BE2C (cell line): ENCODE data around the gene ZNG1E. TPM values are rescaled to one million over a fixed set of nuclear protein-coding genes. Genes with fewer than 3 reads are reported as not detected.
A peak's percentile ranks its signal among the peaks of the same experiment; 100 is the strongest.
"Not testable (repeated sequence)": the region's sequence is repeated elsewhere in the genome, so short reads cannot be mapped to it uniquely, and the experiment has no call there.

Experiments
- DNase-seq: peaks from one replicate; pipeline ENCODE4 v3.0.0-alpha.2; 2020
- H3K27me3 ChIP-seq: fragments of 250-450 bp; sonication (Bioruptor Pico); 2 replicates; pipeline ENCODE4 v1.5.1; 2020; ENCODE audit warnings: mild to moderate bottlenecking
- H3K36me3 ChIP-seq: fragments of 250-450 bp; sonication (Bioruptor Pico); 2 replicates; pipeline ENCODE4 v1.5.1; 2020; ENCODE audit warnings: mild to moderate bottlenecking
- H3K4me1 ChIP-seq: fragments of 250-450 bp; sonication (Bioruptor Pico); 2 replicates; pipeline ENCODE4 v1.5.1; 2020
- H3K4me3 ChIP-seq: 2 replicates; pipeline ENCODE4 v1.5.1; 2011; ENCODE audit warnings: low read depth, low read length
- H3K9me3 ChIP-seq: fragments of 250-450 bp; sonication (Bioruptor Pico); 2 replicates; pipeline ENCODE4 v1.5.1; 2020
- polyA plus RNA-seq: library from polyadenylated mRNA; unstranded; fragments of >200 nt; gene quantifications from one replicate; pipeline ENCODE4 v1.2.1, GENCODE V29; 2012; ENCODE audit warnings: low read depth, missing spikeins; ENCODE audit not compliant: insufficient read length, insufficient read depth

Gene ZNG1E
- polyA plus RNA-seq = 23.3 TPM

- H3K36me3 ChIP-seq, H3K9me3 ChIP-seq, H3K27me3 ChIP-seq, H3K4me1 ChIP-seq: not testable (repeated sequence)
- peak within 1 kb of the TSS; percentile 52 for H3K4me3 ChIP-seq
- peak; percentile 44 for DNase-seq
Observed at GRCh38 chr9:65675589-65676021, at the start of gene ZNG1E. ZNG1E (plus strand) TSS chr9:65675928; CDS start chr9:65675977, 49 bp downstream.

DNA sequence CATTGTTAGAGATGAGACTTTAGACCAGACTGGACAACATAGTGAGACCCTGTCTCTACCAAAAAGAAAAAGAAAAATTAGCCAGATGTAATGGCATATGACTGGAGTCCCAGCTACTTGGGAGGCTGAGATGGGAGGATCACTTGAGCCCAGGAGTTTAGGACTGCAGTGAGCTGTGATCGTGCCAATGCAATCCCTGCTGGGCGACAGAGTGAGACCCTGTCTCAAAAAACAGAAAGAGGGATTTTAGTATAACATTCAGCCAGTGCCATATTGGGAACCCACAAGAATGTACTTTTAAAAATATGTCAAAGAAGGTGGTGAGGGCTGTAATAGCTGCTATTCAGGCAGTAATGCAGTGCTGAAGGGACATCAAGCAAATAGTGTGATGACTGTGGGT lies 2.1 kb upstream of the ZNG1E start:
- not testable (repeated sequence) for H3K36me3 ChIP-seq, H3K27me3 ChIP-seq, H3K4me1 ChIP-seq, H3K4me3 ChIP-seq, H3K9me3 ChIP-seq, DNase-seq

DNA sequence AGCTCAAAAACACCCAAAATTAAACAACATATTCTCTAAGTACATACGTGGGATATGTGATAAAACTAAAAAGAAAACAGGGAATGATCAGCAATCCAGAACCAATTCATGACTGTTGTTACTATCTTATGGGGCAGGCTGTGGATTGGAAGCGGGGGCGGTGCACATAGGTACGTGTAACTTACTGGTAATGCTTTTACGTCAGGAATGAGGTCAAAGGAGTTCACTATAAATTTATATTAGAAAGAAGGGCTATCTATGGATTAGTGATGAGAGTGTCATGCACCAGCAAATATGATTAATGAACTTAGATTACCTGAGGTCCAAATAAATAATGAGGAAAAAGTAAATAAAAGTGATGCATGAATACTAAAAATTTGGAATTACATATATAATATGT lies 710 bp upstream of the ZNG1E start:
- H3K9me3 ChIP-seq, H3K4me1 ChIP-seq, DNase-seq, H3K4me3 ChIP-seq, H3K27me3 ChIP-seq, H3K36me3 ChIP-seq: not testable (repeated sequence)

GRCh38 chr9:65676389-65676788 lies 661 bp downstream of the ZNG1E start:
- H3K36me3 ChIP-seq, DNase-seq: not testable (repeated sequence)
- H3K4me3 ChIP-seq = peak overlapping the region; percentile 47

DNA sequence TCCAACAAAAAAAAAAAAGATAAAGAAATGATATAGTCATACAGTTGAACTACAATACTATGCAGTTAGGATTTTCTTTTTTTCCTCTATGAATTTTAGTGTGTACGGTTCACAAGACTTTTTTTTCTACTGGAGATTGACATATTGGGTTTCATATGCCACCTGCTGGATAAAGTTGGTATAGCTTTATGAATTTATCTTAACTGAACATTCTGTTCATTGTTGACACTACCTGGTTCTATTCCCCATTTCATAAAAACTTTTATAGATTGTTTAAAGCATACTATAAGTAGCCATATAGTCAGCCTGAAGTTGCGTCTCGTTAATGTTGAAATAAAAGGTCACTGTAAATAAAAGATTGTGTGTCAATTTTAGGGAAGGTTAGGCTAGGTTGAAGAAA lies 2.8 kb downstream of the ZNG1E start:
- not testable (repeated sequence) for H3K36me3 ChIP-seq, H3K27me3 ChIP-seq, H3K4me1 ChIP-seq, DNase-seq, H3K9me3 ChIP-seq, H3K4me3 ChIP-seq

More at GRCh38 chr9:65676389-65676788, 661 bp downstream of the ZNG1E start:
- not testable (repeated sequence) for H3K27me3 ChIP-seq, H3K4me1 ChIP-seq, H3K9me3 ChIP-seq

GRCh38 chr9:65703550-65703949 lies 27.8 kb downstream of the ZNG1E start:
- H3K9me3 ChIP-seq, H3K36me3 ChIP-seq, H3K4me1 ChIP-seq, H3K4me3 ChIP-seq, DNase-seq, H3K27me3 ChIP-seq: not testable (repeated sequence)

GRCh38 chr9:65714445-65714844 lies 38.7 kb downstream of the ZNG1E start:
- not testable (repeated sequence) for H3K27me3 ChIP-seq, H3K36me3 ChIP-seq, DNase-seq, H3K9me3 ChIP-seq, H3K4me3 ChIP-seq, H3K4me1 ChIP-seq

GRCh38 chr9:65737096-65737564 lies 61.4 kb downstream of the ZNG1E start, which contains the start of gene FOXD4L4:
FOXD4L4 (plus strand) TSS chr9:65737146; CDS start chr9:65737146, 0 bp downstream.
- H3K9me3 ChIP-seq, DNase-seq, H3K36me3 ChIP-seq, H3K4me1 ChIP-seq, H3K27me3 ChIP-seq, H3K4me3 ChIP-seq: not testable (repeated sequence)

DNA sequence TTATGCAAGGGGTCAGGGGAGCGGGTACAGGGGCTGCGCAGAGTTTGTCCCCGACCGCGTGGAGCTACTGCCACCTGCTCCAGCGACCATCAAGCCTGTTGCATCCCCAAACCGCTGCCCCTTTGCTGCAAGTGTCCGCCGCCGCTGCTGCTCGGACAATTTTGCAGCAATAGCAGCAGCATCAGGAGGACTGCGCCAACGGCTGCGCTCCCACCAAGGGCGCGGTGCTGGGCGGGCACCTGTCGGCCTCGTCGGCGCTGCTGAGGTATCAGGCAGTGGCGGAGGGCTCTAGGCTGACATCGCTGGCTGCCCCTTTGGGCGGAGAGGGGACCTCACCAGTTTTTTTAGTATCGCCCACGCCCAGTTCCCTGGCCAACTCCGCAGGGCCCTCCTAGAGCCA lies 62.4 kb downstream of the ZNG1E start:
- H3K36me3 ChIP-seq, H3K9me3 ChIP-seq, H3K27me3 ChIP-seq: not testable (repeated sequence)

More for the DNA sequence above, 62.4 kb downstream of the ZNG1E start:
- not testable (repeated sequence) for H3K4me1 ChIP-seq, H3K4me3 ChIP-seq, DNase-seq
